H9 (cell line): Measurements from ENCODE around the gene SLC2A4. TPM values are rescaled to one million over a fixed set of nuclear protein-coding genes. Genes with fewer than 3 reads are reported as not detected.

ENCODE experiments used
- DNase-seq: peaks from one replicate; pipeline ENCODE4 v3.0.0-alpha.2; 2017
- H2AFZ ChIP-seq: one replicate; pipeline ENCODE4 v1.6.1; 2013; ENCODE audit warnings: mild to moderate bottlenecking, low read length, control low read depth, moderate library complexity
- H2AK5ac ChIP-seq: 2 replicates; pipeline ENCODE4 v1.6.1; 2013; ENCODE audit warnings: low read length, control low read depth, mixed read lengths; ENCODE audit not compliant: insufficient read length
- H2BK120ac ChIP-seq: one replicate; pipeline ENCODE4 v1.6.1; 2013; ENCODE audit warnings: low read depth, mild to moderate bottlenecking, low read length, control low read depth, inconsistent platforms; ENCODE audit not compliant: poor library complexity, severe bottlenecking
- H2BK12ac ChIP-seq: 2 replicates; pipeline ENCODE4 v1.6.1; 2013; ENCODE audit warnings: low read length, control low read depth, mixed read lengths, low read depth; ENCODE audit not compliant: insufficient read length
- H2BK15ac ChIP-seq: 2 replicates; pipeline ENCODE4 v1.6.1; 2013; ENCODE audit warnings: low read depth, low read length, control low read depth
- H2BK20ac ChIP-seq: one replicate; pipeline ENCODE4 v1.6.1; 2013; ENCODE audit warnings: low read depth, mild to moderate bottlenecking, low read length, control low read depth, inconsistent platforms; ENCODE audit not compliant: poor library complexity, severe bottlenecking
- H2BK5ac ChIP-seq: 2 replicates; pipeline ENCODE4 v1.6.1; 2013; ENCODE audit warnings: low read length, control low read depth, mixed read lengths; ENCODE audit not compliant: insufficient read length
- H3K14ac ChIP-seq: 2 replicates; pipeline ENCODE4 v1.6.1; 2013; ENCODE audit warnings: low read length, control low read depth; ENCODE audit not compliant: insufficient read depth
- H3K18ac ChIP-seq: 2 replicates; pipeline ENCODE4 v1.6.1; 2013; ENCODE audit warnings: low read depth, mild to moderate bottlenecking, mixed read lengths, low read length, control low read depth; ENCODE audit not compliant: insufficient read length
- H3K23ac ChIP-seq: 2 replicates; pipeline ENCODE4 v1.6.1; 2013; ENCODE audit warnings: low read length, control low read depth, mixed read lengths, low read depth; ENCODE audit not compliant: insufficient read length
- H3K23me2 ChIP-seq: 2 replicates; pipeline ENCODE4 v1.6.1; 2013; ENCODE audit warnings: low read depth, mild to moderate bottlenecking, mixed read lengths, low read length, control low read depth; ENCODE audit not compliant: insufficient read length, poor library complexity, severe bottlenecking
- H3K27ac ChIP-seq: 2 replicates; pipeline ENCODE4 v1.5.1; 2013; ENCODE audit warnings: low read length, control low read depth, mixed read lengths, low read depth; ENCODE audit not compliant: insufficient read length
- H3K27me3 ChIP-seq: 2 replicates; pipeline ENCODE4 v1.6.1; 2013; ENCODE audit warnings: low read length, control low read depth, inconsistent platforms; ENCODE audit not compliant: insufficient read depth
- H3K4ac ChIP-seq: 2 replicates; pipeline ENCODE4 v1.6.1; 2013; ENCODE audit warnings: low read depth, mild to moderate bottlenecking, control low read depth, inconsistent platforms, low read length, moderate library complexity
- H3K4me1 ChIP-seq: 2 replicates; pipeline ENCODE4 v1.6.1; 2013; ENCODE audit warnings: low read length, control low read depth, inconsistent platforms; ENCODE audit not compliant: insufficient read depth
- H3K4me2 ChIP-seq: 2 replicates; pipeline ENCODE4 v1.6.1; 2013; ENCODE audit warnings: low read length, control low read depth, mixed read lengths; ENCODE audit not compliant: insufficient read length, insufficient read depth
- H3K56ac ChIP-seq: 2 replicates; pipeline ENCODE4 v1.6.1; 2013; ENCODE audit warnings: low read depth, mild to moderate bottlenecking, mixed read lengths, low read length, control low read depth; ENCODE audit not compliant: insufficient read length
- H3K79me1 ChIP-seq: 2 replicates; pipeline ENCODE4 v1.6.1; 2013; ENCODE audit warnings: low read depth, mild to moderate bottlenecking, moderate library complexity, low read length, control low read depth, inconsistent platforms; ENCODE audit not compliant: insufficient read depth, poor library complexity, severe bottlenecking
- H3K79me2 ChIP-seq: 2 replicates; pipeline ENCODE4 v1.6.1; 2013; ENCODE audit warnings: low read length, control low read depth, inconsistent platforms; ENCODE audit not compliant: insufficient read depth
- H3K9ac ChIP-seq: 2 replicates; pipeline ENCODE4 v1.6.1; 2013; ENCODE audit warnings: low read length, control low read depth, mixed read lengths; ENCODE audit not compliant: insufficient read length; ENCODE audit errors: extremely low read depth
- H3K9me3 ChIP-seq: one replicate; pipeline ENCODE4 v1.6.1; 2013; ENCODE audit warnings: low read depth, low read length, inconsistent platforms; ENCODE audit not compliant: control insufficient read depth
- H3T11ph ChIP-seq: one replicate; pipeline ENCODE4 v1.6.1; 2013; ENCODE audit warnings: mild to moderate bottlenecking, low read length, control low read depth, inconsistent platforms
- H4K20me1 ChIP-seq: one replicate; pipeline ENCODE4 v1.6.1; 2013; ENCODE audit not compliant: control insufficient read depth, insufficient read length, insufficient read depth
- H4K5ac ChIP-seq: 2 replicates; pipeline ENCODE4 v1.6.1; 2013; ENCODE audit warnings: low read depth, mild to moderate bottlenecking, mixed read lengths, low read length, control low read depth; ENCODE audit not compliant: insufficient read length
- H4K8ac ChIP-seq: replicated peaks from 2 replicates; pipeline ENCODE4 v1.6.1; 2013; ENCODE audit warnings: low read length, control low read depth, mixed read lengths, low read depth; ENCODE audit not compliant: insufficient read length
- H4K91ac ChIP-seq: 2 replicates; pipeline ENCODE4 v1.6.1; 2013; ENCODE audit warnings: low read depth, mild to moderate bottlenecking, moderate library complexity, mixed read lengths, low read length, control low read depth; ENCODE audit not compliant: insufficient read length
- H3K27ac Mint-ChIP-seq, 3 experiments: 2 replicates in 2 of 3; 3 replicates in 1 of 3; pipeline ENCODE4 v1.8.0; 2020 to 2021; ENCODE audit warnings: mixed read lengths in 3 of 3, mild to moderate bottlenecking in 1 of 3, moderate library complexity in 1 of 3
- H3K27me3 Mint-ChIP-seq: 2 replicates; pipeline ENCODE4 v1.8.0; 2021; ENCODE audit warnings: low read depth, mild to moderate bottlenecking, moderate library complexity, mixed read lengths
- H3K36me3 Mint-ChIP-seq, 3 experiments: 2 replicates in 2 of 3; 3 replicates in 1 of 3; pipeline ENCODE4 v1.8.0; 2020 to 2021; ENCODE audit warnings: low read depth in 3 of 3, mixed read lengths in 3 of 3; ENCODE audit not compliant: insufficient read depth in 1 of 3
- H3K4me1 Mint-ChIP-seq, 2 experiments: 2 replicates each; pipeline ENCODE4 v1.8.0; 2020; ENCODE audit warnings: mixed read lengths in 2 of 2
- H3K4me3 Mint-ChIP-seq, 2 experiments: 2 replicates in 1 of 2; 3 replicates in 1 of 2; pipeline ENCODE4 v1.8.0; 2020 to 2021; ENCODE audit warnings: mild to moderate bottlenecking in 2 of 2, mixed read lengths in 2 of 2, moderate library complexity in 1 of 2
- H3K9me3 Mint-ChIP-seq, 2 experiments: 2 replicates in 1 of 2; 3 replicates in 1 of 2; pipeline ENCODE4 v1.8.0; 2020; ENCODE audit warnings: mild to moderate bottlenecking in 2 of 2, mixed read lengths in 2 of 2, moderate library complexity in 1 of 2
- WGBS: extraction: QIAGEN DNeasy Blood & Tissue Kit; methylation state at CpG from one replicate; pipeline ENCODE4 v1.1.7; 2013; ENCODE audit warnings: missing lambda C conversion rate, low lambda C conversion rate, mixed read lengths; ENCODE audit not compliant: insufficient read length; ENCODE audit errors: extremely low coverage; 5-methylcytosine and 5-hydroxymethylcytosine counted together
- total RNA-seq: library from RNA; stranded (reverse); gene quantifications from 2 replicates; pipeline ENCODE4 v1.2.1, GENCODE V29; 2021
- TF ChIP-seq, protein P1 (sequence below): fragments of 200-600 bp; sonication (generic); conservative IDR thresholded peaks from 3 replicates; pipeline ENCODE4 v1.8.0; 2021; ENCODE audit warnings: antibody characterized with exemption, mild to moderate bottlenecking

SLC2A4 gene
- total RNA-seq, 1 experiment from 2014 or later, result 4.4 TPM

- no peak overlapping the region for H2BK12ac ChIP-seq
Observed at GRCh38 chr17:7292194-7292593, 10.7 kb downstream of the SLC2A4 start.

More at GRCh38 chr17:7292194-7292593, 10.7 kb downstream of the SLC2A4 start:
- Mint-ChIP-seq H3K27me3 (peaks cover 53% of the 10 kb centered on the region), H3K36me3 (peaks cover 0 to 9% (median 3%) of the 10 kb centered on the region in 3 experiments; a peak in 4 of 7 replicates), H3K9me3 (peaks cover 3% of the 10 kb centered on the region in 2 experiments; a peak in 3 of 5 replicates), H3K27ac (no peak overlapping the region), H3K4me3 (no peak overlapping the region), H3K4me1 (peaks cover 14 to 31% of the 10 kb centered on the region in 2 experiments)
- Histone ChIP-seq H3T11ph (no peak overlapping the region), H4K5ac (no peak overlapping the region), H2BK15ac (no peak overlapping the region), H3K79me2 (no peaks in the 10 kb centered on the region), H3K23ac (no peak overlapping the region), H2BK120ac (no peak overlapping the region), H3K4me2 (no peak overlapping the region), H3K56ac (no peak overlapping the region), H4K91ac (no peak overlapping the region), H2AK5ac (no peak overlapping the region), H3K9me3 (no peaks in the 10 kb centered on the region), H2BK5ac (no peak overlapping the region), H3K79me1 (no peaks in the 10 kb centered on the region), H3K18ac (no peak overlapping the region), H3K4me1 (peaks cover 4% of the 10 kb centered on the region; the same call in 1 of the 2 replicates), H4K20me1 (no peaks in the 10 kb centered on the region), H4K8ac (no peak overlapping the region), H3K9ac (no peak overlapping the region), H3K27ac (no peak overlapping the region), H3K14ac (no peak overlapping the region), H3K4ac (no peak overlapping the region), H2AFZ (no peak overlapping the region), H3K23me2 (peaks cover 4% of the 10 kb centered on the region), H3K27me3 (peaks cover 2% of the 10 kb centered on the region), H2BK20ac (no peak overlapping the region)
- TF ChIP-seq, protein P1, sequence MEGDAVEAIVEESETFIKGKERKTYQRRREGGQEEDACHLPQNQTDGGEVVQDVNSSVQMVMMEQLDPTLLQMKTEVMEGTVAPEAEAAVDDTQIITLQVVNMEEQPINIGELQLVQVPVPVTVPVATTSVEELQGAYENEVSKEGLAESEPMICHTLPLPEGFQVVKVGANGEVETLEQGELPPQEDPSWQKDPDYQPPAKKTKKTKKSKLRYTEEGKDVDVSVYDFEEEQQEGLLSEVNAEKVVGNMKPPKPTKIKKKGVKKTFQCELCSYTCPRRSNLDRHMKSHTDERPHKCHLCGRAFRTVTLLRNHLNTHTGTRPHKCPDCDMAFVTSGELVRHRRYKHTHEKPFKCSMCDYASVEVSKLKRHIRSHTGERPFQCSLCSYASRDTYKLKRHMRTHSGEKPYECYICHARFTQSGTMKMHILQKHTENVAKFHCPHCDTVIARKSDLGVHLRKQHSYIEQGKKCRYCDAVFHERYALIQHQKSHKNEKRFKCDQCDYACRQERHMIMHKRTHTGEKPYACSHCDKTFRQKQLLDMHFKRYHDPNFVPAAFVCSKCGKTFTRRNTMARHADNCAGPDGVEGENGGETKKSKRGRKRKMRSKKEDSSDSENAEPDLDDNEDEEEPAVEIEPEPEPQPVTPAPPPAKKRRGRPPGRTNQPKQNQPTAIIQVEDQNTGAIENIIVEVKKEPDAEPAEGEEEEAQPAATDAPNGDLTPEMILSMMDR, result no peak
- no CpG with 5 or more reads among the region's 2 CpGs for WGBS
- DNase-seq, result no peak
